IMR-90 (cell line): ENCODE measurements around the gene ANGPTL7.

Source experiments
- BHLHE40 ChIP-seq: fragments of 150-350 bp; IDR thresholded peaks from 2 replicates; pipeline ENCODE4 v1.6.1; 2016; ENCODE audit warnings: mild to moderate bottlenecking, low read depth, low read length
- CEBPB ChIP-seq: IDR thresholded peaks from 2 replicates; pipeline ENCODE4 v1.6.1; 2012; ENCODE audit warnings: low read depth, low read length, improper control_type of control experiment
- CTCF ChIP-seq: conservative IDR thresholded peaks from 2 replicates; pipeline ENCODE4 v1.5.1; 2012; ENCODE audit warnings: mild to moderate bottlenecking, low read depth, low read length, improper control_type of control experiment
- ELK1 ChIP-seq: fragments of 150-350 bp; IDR thresholded peaks from 2 replicates; pipeline ENCODE4 v1.6.1; 2016; ENCODE audit warnings: low read depth, mild to moderate bottlenecking, low read length, moderate library complexity, borderline replicate concordance
- FOS ChIP-seq: fragments of 150-350 bp; IDR thresholded peaks from 2 replicates; pipeline ENCODE4 v1.6.1; 2016; ENCODE audit warnings: low read depth, low read length
- MAFK ChIP-seq: IDR thresholded peaks from 2 replicates; pipeline ENCODE4 v1.6.1; 2012; ENCODE audit warnings: low read depth, low read length, improper control_type of control experiment
- NFE2L2 ChIP-seq: fragments of 150-350 bp; IDR thresholded peaks from 2 replicates; pipeline ENCODE4 v1.6.1; 2016; ENCODE audit warnings: low read depth, mild to moderate bottlenecking, low read length
- POLR2A ChIP-seq: IDR thresholded peaks from 2 replicates; pipeline ENCODE4 v1.6.1; 2012; ENCODE audit warnings: mild to moderate bottlenecking, low read depth, low read length
- RAD21 ChIP-seq: IDR thresholded peaks from 2 replicates; pipeline ENCODE4 v1.6.1; 2012; ENCODE audit warnings: low read length, improper control_type of control experiment
- RCOR1 ChIP-seq: IDR thresholded peaks from 2 replicates; pipeline ENCODE4 v1.6.1; 2012; ENCODE audit warnings: mild to moderate bottlenecking, low read length, improper control_type of control experiment; ENCODE audit not compliant: insufficient replicate concordance
- USF2 ChIP-seq: fragments of 150-350 bp; IDR thresholded peaks from 2 replicates; pipeline ENCODE4 v1.6.1; 2017; ENCODE audit warnings: mild to moderate bottlenecking, antibody characterized with exemption, low read length, low read depth

GRCh38 chr1:11229203-11229602 is 40.0 kb downstream of the ANGPTL7 start:
- no peak for TF ChIP-seq CTCF
- no peak for TF ChIP-seq USF2
- TF ChIP-seq CEBPB: no peak
- TF ChIP-seq POLR2A: no peak
- TF ChIP-seq NFE2L2: no peak
- no peak for TF ChIP-seq BHLHE40
- TF ChIP-seq RAD21: no peak
- TF ChIP-seq FOS: no peak
- no peak for TF ChIP-seq ELK1
- TF ChIP-seq MAFK: no peak
- TF ChIP-seq RCOR1: no peak
